MM.1S (cell line): Measurements from ENCODE around the gene NUCB2.
"Not testable (repeated sequence)": the region's sequence is repeated elsewhere in the genome, so short reads cannot be mapped to it uniquely, and the experiment has no call there.

Experiments used
- DNase-seq: peaks from one replicate; pipeline ENCODE4 v3.0.0-alpha.2; 2015
- H2AFZ ChIP-seq: fragments of 300-600 bp; sonication (generic); 2 replicates; pipeline ENCODE4 v1.6.0; 2016; ENCODE audit warnings: antibody characterized with exemption, low read length
- H3F3A ChIP-seq: fragments of 300-600 bp; sonication (generic); 2 replicates; pipeline ENCODE4 v1.6.1; 2016; ENCODE audit warnings: mild to moderate bottlenecking, antibody characterized with exemption, low read length, moderate library complexity, mixed read lengths; ENCODE audit not compliant: insufficient read depth
- H3K27ac ChIP-seq: fragments of 300-600 bp; sonication (generic); 2 replicates; pipeline ENCODE4 v1.5.1; 2016; ENCODE audit warnings: mild to moderate bottlenecking, low read length
- H3K27me3 ChIP-seq: fragments of 300-600 bp; sonication (generic); replicated peaks from 2 replicates; pipeline ENCODE4 v1.6.0; 2016; ENCODE audit warnings: low read length; ENCODE audit not compliant: insufficient read depth
- H3K36me3 ChIP-seq: fragments of 300-600 bp; sonication (generic); replicated peaks from 2 replicates; pipeline ENCODE4 v1.6.1; 2016; ENCODE audit warnings: mild to moderate bottlenecking, low read length, mixed read lengths; ENCODE audit not compliant: insufficient read depth
- H3K4me1 ChIP-seq: fragments of 300-600 bp; sonication (generic); 2 replicates; pipeline ENCODE4 v1.6.1; 2016; ENCODE audit warnings: low read length, mixed read lengths
- H3K4me2 ChIP-seq: fragments of 300-600 bp; sonication (generic); 2 replicates; pipeline ENCODE4 v1.6.0; 2016; ENCODE audit warnings: low read depth, low read length
- H3K4me3 ChIP-seq: fragments of 300-600 bp; sonication (generic); 2 replicates; pipeline ENCODE4 v1.5.1; 2016; ENCODE audit warnings: low read length, mixed read lengths
- H3K79me2 ChIP-seq: fragments of 300-600 bp; sonication (generic); 2 replicates; pipeline ENCODE4 v1.6.1; 2016; ENCODE audit warnings: mixed run types, low read length, mixed read lengths
- H3K9ac ChIP-seq: fragments of 300-600 bp; sonication (generic); 2 replicates; pipeline ENCODE4 v1.6.1; 2016; ENCODE audit warnings: low read length, mixed read lengths
- H3K9me2 ChIP-seq: fragments of 300-600 bp; sonication (generic); replicated peaks from 2 replicates; pipeline ENCODE4 v1.6.1; 2016; ENCODE audit warnings: mild to moderate bottlenecking, low read length, mixed read lengths; ENCODE audit not compliant: insufficient read depth
- H3K9me3 ChIP-seq: fragments of 300-600 bp; sonication (generic); replicated peaks from 2 replicates; pipeline ENCODE4 v1.6.1; 2016; ENCODE audit warnings: mild to moderate bottlenecking, low read length, mixed read lengths; ENCODE audit not compliant: insufficient read depth
- H4K20me1 ChIP-seq: fragments of 300-600 bp; sonication (generic); 2 replicates; pipeline ENCODE4 v1.6.1; 2016; ENCODE audit warnings: mild to moderate bottlenecking, low read length, moderate library complexity, mixed read lengths; ENCODE audit not compliant: insufficient read depth
- CTCF ChIP-seq: fragments of 300-600 bp; sonication (generic); IDR thresholded peaks from 2 replicates; pipeline ENCODE4 v1.5.1; 2016; ENCODE audit warnings: antibody characterized with exemption, low read length, mixed read lengths
- EZH2 ChIP-seq: fragments of 300-600 bp; sonication (generic); optimal IDR thresholded peaks from 2 replicates; pipeline ENCODE3; 2017; ENCODE audit warnings: low read depth, mild to moderate bottlenecking, antibody characterized with exemption, low read length, mixed read lengths
- EZH2phosphoT487 ChIP-seq: fragments of 300-600 bp; sonication (generic); IDR thresholded peaks from 2 replicates; pipeline ENCODE4 v1.6.1; 2018; ENCODE audit warnings: antibody characterized with exemption, low read length

NUCB2 gene

GRCh38 chr11:17276236-17277023, at the start of gene NUCB2:
Gene NUCB2, plus strand, starts transcription at chr11:17276739. Its CDS starts 18,585 bp downstream, at chr11:17295324.
- no peaks in the 10 kb centered on the region for H3K9me3 ChIP-seq
- peak within 1 kb of the TSS; percentile 93 for H2AFZ ChIP-seq
- H3K4me3 ChIP-seq, result peak within 1 kb of the TSS; percentile 85
- H3K9ac ChIP-seq, result peak within 1 kb of the TSS; percentile 78
- H3K4me1 ChIP-seq, result peaks cover 13% of the 10 kb centered on the region
- H4K20me1 ChIP-seq, result no peaks in the 10 kb centered on the region
- no peaks in the 10 kb centered on the region for H3K9me2 ChIP-seq
- H3K79me2 ChIP-seq, result no peaks in the 10 kb centered on the region
- no peaks in the 10 kb centered on the region for H3K36me3 ChIP-seq
- peak within 1 kb of the TSS; percentile 77 for H3K4me2 ChIP-seq
- H3K27me3 ChIP-seq, result no peaks in the 10 kb centered on the region
- peaks cover 10% of the 10 kb centered on the region for H3F3A ChIP-seq
- no peak for TF ChIP-seq EZH2phosphoT487
- TF ChIP-seq EZH2, result no peak
- TF ChIP-seq CTCF, result no peak
- peak within 1 kb of the TSS; percentile 7; the same call in 1 of the 2 replicates for H3K27ac ChIP-seq
- DNase-seq, result peak; percentile 95

- DNase-seq, H3K9me2 ChIP-seq, H3K79me2 ChIP-seq, H3K9me3 ChIP-seq, H3K36me3 ChIP-seq, H3K9ac ChIP-seq, H3K27ac ChIP-seq, H3K4me2 ChIP-seq, H2AFZ ChIP-seq, H4K20me1 ChIP-seq, H3K4me3 ChIP-seq: not testable (repeated sequence)
- peaks cover 37% of the 10 kb centered on the region for H3K27me3 ChIP-seq
- peaks cover 17% of the 10 kb centered on the region for H3K4me1 ChIP-seq
- peaks cover 18% of the 10 kb centered on the region for H3F3A ChIP-seq
Measured at GRCh38 chr11:17228186-17228925, 48.2 kb upstream of the NUCB2 start.

- Histone ChIP-seq H3F3A (peaks cover 18% of the 10 kb centered on the region), H3K27me3 (peaks cover 45% of the 10 kb centered on the region), H3K9me2 (no peaks in the 10 kb centered on the region), H3K9ac (no peak overlapping the region), H3K4me3 (no peak overlapping the region), H4K20me1 (peaks cover 2% of the 10 kb centered on the region; the same call in 1 of the 2 replicates), H3K4me1 (peaks cover 17% of the 10 kb centered on the region), H3K4me2 (peak overlapping the region; percentile 50; the same call in 1 of the 2 replicates), H2AFZ (no peak overlapping the region), H3K36me3 (no peaks in the 10 kb centered on the region), H3K79me2 (no peaks in the 10 kb centered on the region), H3K27ac (no peak overlapping the region), H3K9me3 (no peaks in the 10 kb centered on the region)
- no peak for DNase-seq
- no peak for TF ChIP-seq EZH2phosphoT487
Measured at GRCh38 chr11:17229481-17230152, 46.9 kb upstream of the NUCB2 start.
